ENCODE data around the gene TDRD7. TPM values are rescaled to one million over a fixed set of nuclear protein-coding genes. Genes with fewer than 3 reads are reported as not detected.

Gene TDRD7
- total and polyA plus RNA-seq, 9 of the 15 experiments (the other 6 are each of a cell fraction or from before 2014, with no cell fraction given), result 2.2 to 7.7 (median 5.2) TPM

DNA sequence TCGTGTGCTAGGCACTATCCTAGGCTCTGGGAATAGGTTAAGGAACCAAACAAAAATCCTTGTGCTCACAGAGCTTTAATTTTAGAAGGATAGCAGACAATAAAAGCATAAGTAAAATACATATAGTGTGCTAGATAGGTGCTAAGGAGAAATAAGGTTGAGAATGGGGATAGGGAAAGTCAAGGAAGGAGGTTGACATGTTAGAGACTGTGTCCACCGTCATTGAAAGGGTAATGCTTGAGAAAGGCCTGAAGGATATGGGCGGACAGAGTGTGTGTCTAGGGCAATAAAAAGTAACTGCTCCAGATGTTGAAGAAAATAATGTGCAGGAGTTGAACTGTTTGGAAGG is 482 bp upstream of the TDRD7 start (continued):
- TF ChIP-seq, protein P1, sequence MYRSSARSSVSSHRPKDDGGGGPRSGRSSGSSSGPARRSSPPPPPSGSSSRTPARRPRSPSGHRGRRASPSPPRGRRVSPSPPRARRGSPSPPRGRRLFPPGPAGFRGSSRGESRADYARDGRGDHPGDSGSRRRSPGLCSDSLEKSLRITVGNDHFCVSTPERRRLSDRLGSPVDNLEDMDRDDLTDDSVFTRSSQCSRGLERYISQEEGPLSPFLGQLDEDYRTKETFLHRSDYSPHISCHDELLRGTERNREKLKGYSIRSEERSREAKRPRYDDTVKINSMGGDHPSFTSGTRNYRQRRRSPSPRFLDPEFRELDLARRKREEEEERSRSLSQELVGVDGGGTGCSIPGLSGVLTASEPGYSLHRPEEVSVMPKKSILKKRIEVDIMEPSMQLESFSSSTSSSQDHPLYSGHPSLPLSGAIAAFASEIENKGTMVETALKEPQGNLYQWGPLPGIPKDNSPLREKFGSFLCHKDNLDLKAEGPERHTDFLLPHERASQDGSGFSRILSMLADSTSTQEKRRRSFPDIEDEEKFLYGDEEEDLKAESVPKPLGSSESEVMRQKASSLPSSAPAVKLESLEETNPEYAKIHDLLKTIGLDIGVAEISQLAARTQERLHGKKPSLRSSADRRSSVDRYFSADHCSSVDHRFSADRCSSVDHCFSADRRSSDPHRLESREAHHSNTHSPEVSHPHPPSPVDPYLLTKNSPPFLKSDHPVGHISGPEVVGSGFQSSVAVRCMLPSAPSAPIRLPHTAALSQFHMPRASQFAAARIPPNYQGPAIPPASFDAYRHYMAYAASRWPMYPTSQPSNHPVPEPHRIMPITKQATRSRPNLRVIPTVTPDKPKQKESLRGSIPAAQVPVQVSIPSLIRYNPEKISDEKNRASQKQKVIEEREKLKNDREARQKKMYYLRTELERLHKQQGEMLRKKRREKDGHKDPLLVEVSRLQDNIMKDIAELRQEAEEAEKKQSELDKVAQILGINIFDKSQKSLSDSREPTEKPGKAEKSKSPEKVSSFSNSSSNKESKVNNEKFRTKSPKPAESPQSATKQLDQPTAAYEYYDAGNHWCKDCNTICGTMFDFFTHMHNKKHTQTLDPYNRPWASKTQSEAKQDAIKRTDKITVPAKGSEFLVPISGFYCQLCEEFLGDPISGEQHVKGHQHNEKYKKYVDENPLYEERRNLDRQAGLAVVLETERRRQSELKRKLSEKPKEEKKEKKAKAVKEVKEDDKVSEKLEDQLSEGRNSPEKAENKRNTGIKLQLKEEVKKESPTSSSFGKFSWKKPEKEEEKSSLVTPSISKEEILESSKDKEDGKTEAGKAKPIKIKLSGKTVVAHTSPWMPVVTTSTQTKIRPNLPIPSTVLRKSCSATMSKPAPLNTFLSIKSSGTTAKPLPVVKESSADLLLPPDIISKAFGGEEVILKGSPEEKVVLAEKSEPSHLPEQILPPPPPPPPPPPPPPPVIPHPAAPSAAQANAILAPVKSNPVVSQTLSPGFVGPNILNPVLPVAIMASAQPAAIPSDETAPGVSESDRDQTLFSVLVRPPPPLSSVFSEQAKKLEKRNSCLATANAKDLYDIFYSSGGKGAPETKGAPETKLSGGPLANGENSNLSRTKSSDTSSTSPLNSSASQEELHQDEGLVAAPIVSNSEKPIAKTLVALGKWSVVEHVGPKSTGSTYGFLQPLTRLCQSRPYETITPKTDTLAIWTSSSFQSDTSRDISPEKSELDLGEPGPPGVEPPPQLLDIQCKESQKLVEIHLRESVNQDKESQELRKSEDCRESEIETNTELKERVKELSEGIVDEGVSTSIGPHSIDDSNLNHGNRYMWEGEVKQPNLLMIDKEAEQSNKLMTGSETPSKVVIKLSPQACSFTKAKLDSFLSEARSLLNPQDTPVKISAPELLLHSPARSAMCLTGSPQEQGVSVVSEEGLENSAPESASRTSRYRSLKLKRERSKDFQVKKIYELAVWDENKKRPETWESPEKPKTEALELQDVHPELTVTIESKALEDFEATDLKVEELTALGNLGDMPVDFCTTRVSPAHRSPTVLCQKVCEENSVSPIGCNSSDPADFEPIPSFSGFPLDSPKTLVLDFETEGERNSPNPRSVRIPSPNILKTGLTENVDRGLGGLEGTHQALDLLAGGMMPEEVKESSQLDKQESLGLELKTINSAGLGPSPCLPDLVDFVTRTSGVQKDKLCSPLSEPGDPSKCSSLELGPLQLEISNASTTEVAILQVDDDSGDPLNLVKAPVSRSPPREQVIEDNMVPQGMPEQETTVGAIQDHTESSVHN (IDR thresholded peaks at IDR 0.05; ENCODE audit: borderline replicate concordance in 1 of 2, low read depth in 1 of 2), result no peak
- no peak for TF ChIP-seq NFE2L1 (tag; IDR thresholded peaks at IDR 0.05; ENCODE audit: borderline replicate concordance, low read depth)
- peak in 1 of 2 experiments; percentile 54; a peak in 1 of 4 replicates for TF ChIP-seq ARNT (IDR thresholded peaks at IDR 0.05)
- TF ChIP-seq, protein P2, sequence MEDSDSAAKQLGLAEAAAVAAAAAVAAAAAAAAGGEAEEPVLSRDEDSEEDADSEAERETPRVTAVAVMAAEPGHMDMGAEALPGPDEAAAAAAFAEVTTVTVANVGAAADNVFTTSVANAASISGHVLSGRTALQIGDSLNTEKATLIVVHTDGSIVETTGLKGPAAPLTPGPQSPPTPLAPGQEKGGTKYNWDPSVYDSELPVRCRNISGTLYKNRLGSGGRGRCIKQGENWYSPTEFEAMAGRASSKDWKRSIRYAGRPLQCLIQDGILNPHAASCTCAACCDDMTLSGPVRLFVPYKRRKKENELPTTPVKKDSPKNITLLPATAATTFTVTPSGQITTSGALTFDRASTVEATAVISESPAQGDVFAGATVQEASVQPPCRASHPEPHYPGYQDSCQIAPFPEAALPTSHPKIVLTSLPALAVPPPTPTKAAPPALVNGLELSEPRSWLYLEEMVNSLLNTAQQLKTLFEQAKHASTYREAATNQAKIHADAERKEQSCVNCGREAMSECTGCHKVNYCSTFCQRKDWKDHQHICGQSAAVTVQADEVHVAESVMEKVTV (CRISPR knock-in tag; IDR thresholded peaks at IDR 0.05), result no peak
- TF ChIP-seq SAP30 (IDR thresholded peaks at IDR 0.05; ENCODE audit: borderline replicate concordance, insufficient read depth, low read depth, low read length, poor library complexity, severe bottlenecking), result no peak
- no peak for TF ChIP-seq MEF2A (IDR thresholded peaks at IDR 0.05; ENCODE audit: control insufficient read depth, low read depth, low read length)
- TF ChIP-seq ELF1 (tag; IDR thresholded peaks at IDR 0.05), result no peak
- TF ChIP-seq, protein P3, sequence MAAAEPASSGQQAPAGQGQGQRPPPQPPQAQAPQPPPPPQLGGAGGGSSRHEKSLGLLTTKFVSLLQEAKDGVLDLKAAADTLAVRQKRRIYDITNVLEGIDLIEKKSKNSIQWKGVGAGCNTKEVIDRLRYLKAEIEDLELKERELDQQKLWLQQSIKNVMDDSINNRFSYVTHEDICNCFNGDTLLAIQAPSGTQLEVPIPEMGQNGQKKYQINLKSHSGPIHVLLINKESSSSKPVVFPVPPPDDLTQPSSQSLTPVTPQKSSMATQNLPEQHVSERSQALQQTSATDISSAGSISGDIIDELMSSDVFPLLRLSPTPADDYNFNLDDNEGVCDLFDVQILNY (CRISPR knock-in tag; IDR thresholded peaks at IDR 0.05), result no peak
- no peak for TF ChIP-seq ZNF717 (CRISPR knock-in tag; IDR thresholded peaks at IDR 0.05)
- TF ChIP-seq CSDE1 (IDR thresholded peaks at IDR 0.05), result no peak
- no peak for TF ChIP-seq ZSCAN32 (CRISPR knock-in tag; IDR thresholded peaks at IDR 0.05)
- TF ChIP-seq KAT8 (IDR thresholded peaks at IDR 0.05; ENCODE audit: low read depth), result no peak
- no peak for TF ChIP-seq FOXA3 (CRISPR knock-in tag; conservative IDR thresholded peaks at IDR 0.05 in 1 of 2, IDR thresholded peaks at IDR 0.05 in 1 of 2)
- TF ChIP-seq JUN (IDR thresholded peaks at IDR 0.05; ENCODE audit: borderline replicate concordance, low read depth, low read length), result no peak
- 0 out of 2 replicates have a peak, but pooled peaks have one; percentile 60 for TF ChIP-seq JUN (CRISPR knock-in tag; IDR thresholded peaks at IDR 0.05; ENCODE audit: borderline replicate concordance)
- no peak for TF ChIP-seq NR3C1 (CRISPR knock-in tag; IDR thresholded peaks at IDR 0.05)
- no peak for TF ChIP-seq ZNF263 (CRISPR knock-in tag; IDR thresholded peaks at IDR 0.05; ENCODE audit: borderline replicate concordance)

All from K562 (cell line).